ENCODE measurements around the gene C2CD4D. TPM values are rescaled to one million over a fixed set of nuclear protein-coding genes. Genes with fewer than 3 reads are reported as not detected.

C2CD4D gene
- total RNA-seq, 4 donors from 2014 or later: 2.2 to 3.9 TPM; not detected in 2

DNA sequence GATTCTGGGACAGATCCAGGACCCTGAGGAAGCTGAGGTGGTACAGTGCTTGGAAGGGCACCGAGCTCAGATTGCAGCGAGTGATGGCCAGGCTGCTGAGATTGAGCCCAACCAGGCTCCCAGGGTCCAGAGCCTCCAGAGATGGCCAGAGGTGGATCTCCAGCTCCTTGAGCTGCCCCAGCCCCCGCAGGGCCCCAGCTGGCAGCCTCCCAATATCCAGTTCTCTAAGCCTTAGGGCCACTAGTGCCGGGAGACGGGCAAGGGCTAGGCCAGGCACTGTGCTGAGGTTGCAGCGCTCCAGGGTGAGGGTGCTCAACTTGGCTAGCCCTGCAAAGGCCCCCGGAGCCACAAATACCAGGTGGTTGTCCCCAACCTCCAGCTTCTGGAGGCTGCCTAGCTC, 37.8 kb downstream of the C2CD4D start:
- Histone ChIP-seq H3K27me3 (peaks cover 0 to 39% of the 10 kb centered on the region in 2 donors), H3K36me3 (peaks cover 0 to 5% (median 0%) of the 10 kb centered on the region in 3 donors), H3K4me3 (no peak overlapping the region), H3K9me3 (no peaks in the 10 kb centered on the region), H3K4me1 (no peaks in the 10 kb centered on the region), H3K27ac (no peak overlapping the region)
- TF ChIP-seq EP300 (IDR thresholded peaks at IDR 0.05) (no peak), POLR2A (IDR thresholded peaks at IDR 0.05) (no peak)
- TF ChIP-seq, protein P1, sequence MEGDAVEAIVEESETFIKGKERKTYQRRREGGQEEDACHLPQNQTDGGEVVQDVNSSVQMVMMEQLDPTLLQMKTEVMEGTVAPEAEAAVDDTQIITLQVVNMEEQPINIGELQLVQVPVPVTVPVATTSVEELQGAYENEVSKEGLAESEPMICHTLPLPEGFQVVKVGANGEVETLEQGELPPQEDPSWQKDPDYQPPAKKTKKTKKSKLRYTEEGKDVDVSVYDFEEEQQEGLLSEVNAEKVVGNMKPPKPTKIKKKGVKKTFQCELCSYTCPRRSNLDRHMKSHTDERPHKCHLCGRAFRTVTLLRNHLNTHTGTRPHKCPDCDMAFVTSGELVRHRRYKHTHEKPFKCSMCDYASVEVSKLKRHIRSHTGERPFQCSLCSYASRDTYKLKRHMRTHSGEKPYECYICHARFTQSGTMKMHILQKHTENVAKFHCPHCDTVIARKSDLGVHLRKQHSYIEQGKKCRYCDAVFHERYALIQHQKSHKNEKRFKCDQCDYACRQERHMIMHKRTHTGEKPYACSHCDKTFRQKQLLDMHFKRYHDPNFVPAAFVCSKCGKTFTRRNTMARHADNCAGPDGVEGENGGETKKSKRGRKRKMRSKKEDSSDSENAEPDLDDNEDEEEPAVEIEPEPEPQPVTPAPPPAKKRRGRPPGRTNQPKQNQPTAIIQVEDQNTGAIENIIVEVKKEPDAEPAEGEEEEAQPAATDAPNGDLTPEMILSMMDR (IDR thresholded peaks at IDR 0.05): no peak
- WGBS, 2 donors: 86 to 92% methylated on average over 4 to 6 of the region's 7 CpGs
- no peak for DNase-seq (ENCODE audit: low spot score in 2 of 2)

DNA sequence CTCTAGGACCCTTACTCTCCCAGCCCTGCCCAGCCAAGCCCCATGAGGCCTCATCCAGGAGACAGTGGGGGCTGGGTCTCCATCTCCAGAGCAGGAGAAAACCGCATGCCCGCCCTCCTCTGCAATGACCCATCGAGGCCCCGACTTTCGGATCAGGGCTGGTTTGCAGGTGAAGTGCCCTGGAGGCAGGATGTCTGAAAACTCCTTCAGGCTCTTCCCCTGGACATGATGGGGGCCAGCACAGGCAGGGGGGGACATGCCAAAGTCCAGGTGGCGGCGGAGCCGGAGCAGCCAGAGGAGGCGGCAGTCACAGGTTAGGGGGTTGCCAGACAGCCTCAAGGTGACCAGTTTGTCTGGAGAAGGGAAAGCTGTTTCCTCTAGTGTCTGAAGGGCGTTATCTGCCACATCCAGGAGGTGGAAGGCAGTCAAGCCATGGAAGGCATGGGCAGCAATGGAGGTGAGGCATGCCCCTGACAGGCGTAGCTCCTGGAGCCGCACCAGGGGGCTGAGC, 38.3 kb downstream of the C2CD4D start:
- Histone ChIP-seq H3K27ac (no peak overlapping the region), H3K27me3 (peaks cover 0 to 39% of the 10 kb centered on the region in 2 donors), H3K36me3 (peaks cover 0 to 5% (median 0%) of the 10 kb centered on the region in 3 donors), H3K4me3 (no peak overlapping the region), H3K4me1 (no peaks in the 10 kb centered on the region), H3K9me3 (no peaks in the 10 kb centered on the region)
- DNase-seq (ENCODE audit: low spot score in 2 of 2): no peak
- 88 to 89% methylated on average over 12 of the region's 12 CpGs for WGBS, 2 donors
- TF ChIP-seq POLR2A (IDR thresholded peaks at IDR 0.05) (no peak), EP300 (IDR thresholded peaks at IDR 0.05) (no peak)
- TF ChIP-seq, protein P1 (IDR thresholded peaks at IDR 0.05): no peak

DNA sequence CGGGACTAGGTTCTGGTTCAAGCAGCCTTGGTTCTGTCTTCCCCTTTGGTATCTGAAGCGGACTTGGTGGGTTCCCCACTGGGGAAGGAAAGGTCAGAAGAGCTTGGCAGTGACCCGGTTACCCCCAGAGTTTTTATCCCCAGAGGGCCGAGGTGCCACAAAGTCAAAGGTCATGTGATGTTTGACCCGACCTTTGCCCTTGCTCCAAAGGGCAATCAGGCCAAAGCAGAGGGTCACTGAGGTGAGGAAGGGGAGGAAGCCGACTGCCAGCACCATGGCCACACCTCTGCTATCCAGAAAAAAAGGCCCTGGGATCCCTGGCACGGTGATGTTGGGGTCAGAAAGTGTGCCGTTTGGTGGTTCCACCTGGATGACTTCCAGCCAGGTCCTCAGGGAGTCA, 38.8 kb downstream of the C2CD4D start:
- WGBS, 2 donors: 51% methylated on average over 7 to 8 of the region's 8 CpGs
- TF ChIP-seq POLR2A (IDR thresholded peaks at IDR 0.05): no peak
- TF ChIP-seq, protein P1 (IDR thresholded peaks at IDR 0.05): no peak
- TF ChIP-seq EP300 (IDR thresholded peaks at IDR 0.05): no peak
- H3K36me3 ChIP-seq: peaks cover 0 to 5% (median 0%) of the 10 kb centered on the region in 3 donors
- H3K4me3 ChIP-seq: no peak overlapping the region
- no peaks in the 10 kb centered on the region for H3K4me1 ChIP-seq
- H3K27me3 ChIP-seq: peaks cover 0 to 39% of the 10 kb centered on the region in 2 donors
- H3K27ac ChIP-seq: no peak overlapping the region
- no peaks in the 10 kb centered on the region for H3K9me3 ChIP-seq
- no peak for DNase-seq (ENCODE audit: low spot score in 2 of 2)

DNA sequence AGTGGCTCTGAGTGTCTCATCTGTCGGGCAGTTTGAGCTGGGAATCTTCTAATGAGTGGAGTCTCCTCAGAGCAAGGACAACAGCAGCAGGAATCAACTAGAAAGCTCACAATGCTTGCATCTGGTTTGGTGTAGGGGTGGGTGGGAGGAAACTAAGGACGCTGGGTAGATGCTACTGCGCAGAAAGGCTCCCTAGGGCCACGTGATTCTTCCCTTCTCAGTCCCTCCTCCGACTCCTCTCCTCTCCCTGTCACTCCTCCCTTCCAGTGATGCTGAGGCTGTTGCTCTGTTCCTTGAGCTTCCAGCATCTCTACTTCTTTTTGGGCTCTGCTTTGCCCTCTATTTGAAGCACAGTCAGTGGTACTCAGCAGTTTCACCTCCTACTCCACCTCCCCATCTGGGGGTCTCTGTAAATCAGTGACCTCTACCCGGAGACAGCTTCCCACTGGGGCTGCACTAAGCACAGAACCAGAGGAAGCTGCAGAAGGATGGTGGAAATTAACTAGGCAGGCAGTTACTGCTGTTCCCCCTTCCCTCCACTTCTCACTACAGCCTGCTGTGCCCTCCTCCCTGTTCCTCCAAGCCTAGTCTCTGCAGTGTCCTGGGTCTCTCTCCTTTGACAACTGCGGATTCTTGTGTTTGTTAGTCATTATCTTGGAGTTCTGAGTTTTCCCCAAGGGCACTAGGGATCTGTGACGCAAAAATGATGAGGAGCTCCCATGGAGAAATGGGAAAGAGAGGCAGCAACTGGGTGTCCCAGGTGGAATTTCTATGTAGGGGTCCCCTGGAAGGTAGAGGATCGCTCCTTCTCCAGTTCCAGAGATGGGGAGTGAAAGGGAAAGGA, 40.2 kb downstream of the C2CD4D start:
- Histone ChIP-seq H3K27me3 (peaks cover 0 to 38% of the 10 kb centered on the region in 2 donors), H3K9me3 (no peaks in the 10 kb centered on the region), H3K4me1 (no peaks in the 10 kb centered on the region), H3K4me3 (no peak overlapping the region), H3K27ac (no peak overlapping the region), H3K36me3 (peaks cover 0 to 11% (median 0%) of the 10 kb centered on the region in 3 donors)
- TF ChIP-seq EP300 (IDR thresholded peaks at IDR 0.05): no peak
- TF ChIP-seq POLR2A (IDR thresholded peaks at IDR 0.05): no peak
- TF ChIP-seq, protein P1 (IDR thresholded peaks at IDR 0.05): no peak
- WGBS, 2 donors: 51 to 54% methylated on average over 9 of the region's 9 CpGs
- no peak for DNase-seq (ENCODE audit: low spot score in 2 of 2)

DNA sequence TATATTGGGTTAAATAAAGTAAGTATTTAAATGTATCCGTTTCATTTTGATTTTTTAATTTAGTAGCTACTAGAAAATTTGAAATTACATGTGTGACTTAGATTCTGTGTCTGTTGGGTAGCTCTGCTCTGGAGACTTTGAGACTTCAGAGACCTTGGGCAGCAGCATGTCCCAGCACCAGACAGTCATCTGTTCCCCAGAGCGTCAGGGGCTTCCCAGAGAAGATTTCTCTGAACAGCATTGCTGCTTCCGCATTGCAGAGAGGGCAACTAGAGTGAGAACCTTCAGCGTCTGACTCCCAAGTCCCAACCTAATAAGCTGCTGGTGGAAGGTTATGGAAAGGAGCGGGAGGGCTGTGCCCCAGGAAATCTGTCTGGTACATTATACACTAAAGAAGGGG, 41.0 kb downstream of the C2CD4D start:
- H3K4me3 ChIP-seq: no peak overlapping the region
- no peaks in the 10 kb centered on the region for H3K9me3 ChIP-seq
- peaks cover 0 to 11% (median 0%) of the 10 kb centered on the region in 3 donors for H3K36me3 ChIP-seq
- no peak overlapping the region for H3K27ac ChIP-seq
- no peaks in the 10 kb centered on the region for H3K4me1 ChIP-seq
- H3K27me3 ChIP-seq: peaks cover 0 to 34% of the 10 kb centered on the region in 2 donors
- WGBS, 2 donors: 85 to 87% methylated on average over 5 of the region's 5 CpGs
- no peak for TF ChIP-seq POLR2A (IDR thresholded peaks at IDR 0.05)
- TF ChIP-seq, protein P1 (IDR thresholded peaks at IDR 0.05): no peak
- TF ChIP-seq EP300 (IDR thresholded peaks at IDR 0.05): no peak
- DNase-seq (ENCODE audit: low spot score in 2 of 2): no peak

Data from tibial nerve (tissue), 4 donors.